H1 (cell line): ENCODE results near the gene HNRNPK. TPM values are rescaled to one million over a fixed set of nuclear protein-coding genes. Genes with fewer than 3 reads are reported as not detected.

Experiments
- CTCF ChIA-PET: fragments of 300-600 bp; sonication (Branson Sonifier 250); formaldehyde crosslinking; loops from one replicate; lab custom pipeline; 2021; ENCODE audit not compliant: partially characterized antibody; lab: Charles Lee
- POLR2A ChIA-PET: fragments of 300-600 bp; sonication (Branson Sonifier 250); formaldehyde crosslinking; loops from one replicate; lab custom pipeline; 2021; ENCODE audit warnings: inconsistent platforms; ENCODE audit not compliant: partially characterized antibody; lab: Charles Lee
- DNase-seq, 2 experiments: peaks; one replicate each; pipeline versions ENCODE4 v3.0.0 to v3.0.0-alpha.2; 2010 to 2022; ENCODE audit warnings: low spot score in 2 of 2, low read depth in 1 of 2, mixed read lengths in 1 of 2
- FAIRE-seq: peaks from 2 replicates; lab custom pipeline; 2011; peaks lifted over from hg19 to GRCh38; lab: Jason Lieb, UNC
- H2AFZ ChIP-seq: 2 replicates; pipeline ENCODE4 v1.8.1; 2012; ENCODE audit warnings: low read length, inconsistent platforms
- H2AK5ac ChIP-seq: 2 replicates; pipeline ENCODE4 v1.6.1; 2013; ENCODE audit warnings: low read depth, low read length
- H2BK120ac ChIP-seq: replicated peaks from 2 replicates; pipeline ENCODE3; 2013; ENCODE audit warnings: low read depth, low read length, inconsistent platforms
- H2BK12ac ChIP-seq: 2 replicates; pipeline ENCODE4 v1.6.1; 2013; ENCODE audit warnings: low read depth, low read length
- H2BK15ac ChIP-seq: 2 replicates; pipeline ENCODE4 v1.6.1; 2013; ENCODE audit warnings: low read length
- H2BK20ac ChIP-seq: 2 replicates; pipeline ENCODE4 v1.6.1; 2013; ENCODE audit warnings: low read length
- H2BK5ac ChIP-seq: 2 replicates; pipeline ENCODE4 v1.6.1; 2013; ENCODE audit warnings: low read depth, low read length
- H3K14ac ChIP-seq: 2 replicates; pipeline ENCODE4 v1.6.1; 2013; ENCODE audit warnings: inconsistent platforms; ENCODE audit not compliant: insufficient read length
- H3K18ac ChIP-seq: 2 replicates; pipeline ENCODE4 v1.6.1; 2013; ENCODE audit warnings: low read length; ENCODE audit errors: extremely low read depth
- H3K23ac ChIP-seq: 2 replicates; pipeline ENCODE4 v1.6.1; 2013; ENCODE audit warnings: inconsistent platforms; ENCODE audit not compliant: insufficient read length
- H3K23me2 ChIP-seq: 2 replicates; pipeline ENCODE4 v1.6.1; 2013; ENCODE audit warnings: low read depth, low read length
- H3K27ac ChIP-seq: 2 replicates; pipeline ENCODE4 v1.6.1; 2011; ENCODE audit warnings: low read depth, low read length, inconsistent platforms
- H3K27me3 ChIP-seq, 4 experiments: replicated peaks in 1 of 4; 1 replicate in 1 of 4; 2 replicates in 3 of 4; pipeline versions ENCODE4 v1.6.1 to v1.8.1; 2011 to 2013; ENCODE audit warnings: low read length in 3 of 4, mild to moderate bottlenecking in 3 of 4, inconsistent platforms in 2 of 4, mixed read lengths in 2 of 4, moderate library complexity in 1 of 4; ENCODE audit not compliant: control insufficient read depth in 3 of 4, insufficient read depth in 3 of 4; ENCODE audit errors: extremely low read depth in 1 of 4
- H3K36me3 ChIP-seq, 4 experiments: 2 replicates each; pipeline versions ENCODE4 v1.6.1 to v1.8.1; 2011 to 2013; ENCODE audit warnings: mild to moderate bottlenecking in 4 of 4, low read length in 3 of 4, moderate library complexity in 2 of 4, control low read depth in 1 of 4, inconsistent platforms in 1 of 4; ENCODE audit not compliant: insufficient read depth in 4 of 4, control insufficient read depth in 2 of 4
- H3K4ac ChIP-seq: replicated peaks from 2 replicates; pipeline ENCODE3; 2013; ENCODE audit warnings: low read length, low read depth, mixed read lengths, inconsistent platforms; ENCODE audit not compliant: insufficient read length
- H3K4me1 ChIP-seq, 4 experiments: replicated peaks in 1 of 4; 1 replicate in 1 of 4; 2 replicates in 3 of 4; pipeline versions ENCODE4 v1.6.1 to v1.8.1; 2011 to 2013; ENCODE audit warnings: low read length in 3 of 4, inconsistent platforms in 2 of 4, mixed read lengths in 1 of 4; ENCODE audit not compliant: insufficient read depth in 4 of 4, control insufficient read depth in 3 of 4
- H3K4me2 ChIP-seq, 2 experiments: 2 replicates each; pipeline versions ENCODE4 v1.6.1 to v1.8.1; 2011 to 2013; ENCODE audit warnings: low read depth in 2 of 2, low read length in 2 of 2, control low read depth in 1 of 2, inconsistent platforms in 1 of 2, mild to moderate bottlenecking in 1 of 2; ENCODE audit not compliant: insufficient read depth in 1 of 2
- H3K4me3 ChIP-seq, 4 experiments: fragments of 200-600, 300-600 bp in 1 of 4; sonication (generic), shearing (Covaris generic), sonication (Bioruptor Twin) in 1 of 4; 2 replicates each; pipeline versions ENCODE4 v1.5.1 to v1.8.1; 2011 to 2016; ENCODE audit warnings: low read length in 4 of 4, low read depth in 3 of 4, control low read depth in 2 of 4, inconsistent platforms in 2 of 4, mild to moderate bottlenecking in 2 of 4, mixed read lengths in 1 of 4, moderate library complexity in 1 of 4; ENCODE audit not compliant: insufficient read depth in 2 of 4; ENCODE audit errors: extremely low read depth in 1 of 4
- H3K56ac ChIP-seq: replicated peaks from 2 replicates; pipeline ENCODE3; 2013; ENCODE audit warnings: low read depth, mild to moderate bottlenecking, mixed read lengths, low read length, inconsistent platforms; ENCODE audit not compliant: insufficient read length
- H3K79me1 ChIP-seq: 2 replicates; pipeline ENCODE4 v1.6.1; 2013; ENCODE audit warnings: low read depth, low read length, control low read depth
- H3K79me2 ChIP-seq, 2 experiments: 2 replicates each; pipeline versions ENCODE4 v1.6.1 to v1.8.1; 2012 to 2013; ENCODE audit warnings: low read length in 2 of 2, mild to moderate bottlenecking in 2 of 2, inconsistent platforms in 1 of 2; ENCODE audit not compliant: insufficient read depth in 2 of 2, control insufficient read depth in 1 of 2
- H3K9ac ChIP-seq, 4 experiments: replicated peaks in 1 of 4; 1 replicate in 1 of 4; 2 replicates in 3 of 4; pipeline versions ENCODE4 v1.6.1 to v1.8.1; 2011 to 2013; ENCODE audit warnings: low read depth in 3 of 4, low read length in 3 of 4, control low read depth in 2 of 4, mild to moderate bottlenecking in 2 of 4, moderate library complexity in 2 of 4, inconsistent platforms in 1 of 4; ENCODE audit errors: extremely low read depth in 1 of 4
- H3K9me3 ChIP-seq, 2 experiments: 2 replicates each; pipeline versions ENCODE4 v1.6.1 to v1.8.1; 2012 to 2013; ENCODE audit warnings: mild to moderate bottlenecking in 2 of 2, moderate library complexity in 2 of 2, control low read depth in 1 of 2, inconsistent platforms in 1 of 2, low read depth in 1 of 2, low read length in 1 of 2, mixed read lengths in 1 of 2; ENCODE audit not compliant: insufficient read depth in 2 of 2
- H4K20me1 ChIP-seq, 2 experiments: replicated peaks in 1 of 2; 2 replicates each; pipeline versions ENCODE3 to v1.8.1; 2011 to 2013; ENCODE audit warnings: inconsistent platforms in 2 of 2, low read length in 2 of 2, mild to moderate bottlenecking in 1 of 2; ENCODE audit not compliant: insufficient read depth in 2 of 2, control insufficient read depth in 1 of 2
- H4K5ac ChIP-seq: 2 replicates; pipeline ENCODE4 v1.6.1; 2013; ENCODE audit warnings: low read length, low read depth, mixed read lengths, inconsistent platforms; ENCODE audit not compliant: insufficient read length
- H4K8ac ChIP-seq: 2 replicates; pipeline ENCODE4 v1.8.0; 2013; ENCODE audit warnings: mild to moderate bottlenecking, moderate library complexity, low read length, inconsistent platforms; ENCODE audit not compliant: insufficient read depth; ENCODE audit errors: extremely low read depth
- H4K91ac ChIP-seq: replicated peaks from 2 replicates; pipeline ENCODE3; 2013; ENCODE audit warnings: low read length, mixed read lengths, inconsistent platforms; ENCODE audit not compliant: insufficient read length
- PHF8 ChIP-seq: fragments of 200-600 bp; sonication (generic); conservative IDR thresholded peaks from 2 replicates; pipeline ENCODE4 v1.7.1; 2012; ENCODE audit warnings: low read depth, mild to moderate bottlenecking, inconsistent platforms, low read length, moderate library complexity
- USF2 ChIP-seq: IDR thresholded peaks from 2 replicates; pipeline ENCODE4 v1.6.1; 2011; ENCODE audit warnings: low read length, improper control_type of control experiment
- WGBS, 2 experiments: shearing (Covaris generic) in 1 of 2; methylation state at CpG; one replicate each; pipeline versions ENCODE4 v1.1.6 to v1.1.7; 2013 to 2015; ENCODE audit warnings: low lambda C conversion rate in 2 of 2, mixed read lengths in 2 of 2, inconsistent platforms in 1 of 2, low coverage in 1 of 2, missing lambda C conversion rate in 1 of 2; ENCODE audit not compliant: insufficient replicate concordance in 2 of 2, insufficient coverage in 1 of 2, insufficient read length in 1 of 2; ENCODE audit errors: extremely low coverage in 1 of 2, missing lambda C conversion rate in 1 of 2; 5-methylcytosine and 5-hydroxymethylcytosine counted together
- polyA plus RNA-seq, 7 experiments: library from polyadenylated mRNA; depleted of rRNA in 3 of 7; stranded (reverse) in 5 of 7; unstranded in 2 of 7; fragments of >200 nt in 5 of 7; fragments of 200-250 nt in 2 of 7; gene quantifications; 1 replicate in 5 of 7; 2 replicates in 1 of 7; 4 replicates in 1 of 7; pipeline versions ENCODE4 v1.2.1 to v1.2.3, GENCODE V29; 2011 to 2013; ENCODE audit warnings: missing spikeins in 2 of 7, mixed read lengths in 2 of 7
- total RNA-seq: library from RNA; stranded (reverse); fragmentation: NEBNext Ultra II Directional; extraction: Animal tissue kit (Norgen Biotek cat#: 25700); gene quantifications from 2 replicates; pipeline ENCODE4 v1.2.1, GENCODE V29; 2021

The HNRNPK gene
- total and polyA plus RNA-seq, 2 of the 8 experiments (the other 6 are each of a cell fraction or from before 2014, with no cell fraction given), result 414 to 887 TPM

- no peak overlapping the region for H3K4me2 ChIP-seq
- H2BK5ac ChIP-seq, result no peak overlapping the region
- no peaks in the 10 kb centered on the region for H3K79me1 ChIP-seq
- no peak overlapping the region for H3K4ac ChIP-seq
- H3K9ac ChIP-seq, result no peak overlapping the region
- no peak overlapping the region for H3K4me3 ChIP-seq
- no peak overlapping the region for H3K14ac ChIP-seq
- H2BK20ac ChIP-seq, result no peak overlapping the region
- no peaks in the 10 kb centered on the region; a peak in 1 of 4 replicates for H3K9me3 ChIP-seq
- FAIRE-seq (no peak), DNase-seq (no peak)
- H4K5ac ChIP-seq, result no peak overlapping the region
- H2BK120ac ChIP-seq, result no peak overlapping the region
- no peaks in the 10 kb centered on the region for H3K27me3 ChIP-seq
- no peak overlapping the region for H3K23ac ChIP-seq
- H4K20me1 ChIP-seq, result no peaks in the 10 kb centered on the region
- no peak overlapping the region for H3K18ac ChIP-seq
- no peaks in the 10 kb centered on the region for H3K79me2 ChIP-seq
- H3K56ac ChIP-seq, result no peak overlapping the region
- no peak overlapping the region for H3K27ac ChIP-seq
- ChIA-PET CTCF (interaction anchor here (0.6 to 2.9 kb wide), 7 partner anchors 20 to 375 kb away, joined by 3 to 13 read pairs (median 4); no protein-coding TSS in a partner anchor), POLR2A (interaction anchor here (1.1 to 3.9 kb wide), 4 partner anchors 11 to 39 kb away, joined by 3 to 17 read pairs (median 4); partner anchors contain the start of genes HNRNPK and RMI1)
- peaks cover 0 to 4% (median 0%) of the 10 kb centered on the region in 4 experiments; a peak in 3 of 7 replicates for H3K4me1 ChIP-seq
- no peak overlapping the region for H2AFZ ChIP-seq
- H2BK12ac ChIP-seq, result no peak overlapping the region
- TF ChIP-seq USF2 (no peak), PHF8 (no peak)
- H3K23me2 ChIP-seq, result no peaks in the 10 kb centered on the region
- no peak overlapping the region for H4K91ac ChIP-seq
- no peaks in the 10 kb centered on the region for H3K36me3 ChIP-seq
- H2BK15ac ChIP-seq, result no peak overlapping the region
- H2AK5ac ChIP-seq, result no peak overlapping the region
- 88% methylated on average over 5 of the region's 5 CpGs; no CpG with 5 or more reads in 1 of the 2 experiments for WGBS, 2 experiments
- H4K8ac ChIP-seq, result no peak overlapping the region
Observed at GRCh38 chr9:83940590-83941303, 39.3 kb downstream of the HNRNPK start.
